ENCODE data around the gene FNDC3B.
"Not testable (repeated sequence)": the region's sequence is repeated elsewhere in the genome, so short reads cannot be mapped to it uniquely, and the experiment has no call there.

The FNDC3B gene

DNA sequence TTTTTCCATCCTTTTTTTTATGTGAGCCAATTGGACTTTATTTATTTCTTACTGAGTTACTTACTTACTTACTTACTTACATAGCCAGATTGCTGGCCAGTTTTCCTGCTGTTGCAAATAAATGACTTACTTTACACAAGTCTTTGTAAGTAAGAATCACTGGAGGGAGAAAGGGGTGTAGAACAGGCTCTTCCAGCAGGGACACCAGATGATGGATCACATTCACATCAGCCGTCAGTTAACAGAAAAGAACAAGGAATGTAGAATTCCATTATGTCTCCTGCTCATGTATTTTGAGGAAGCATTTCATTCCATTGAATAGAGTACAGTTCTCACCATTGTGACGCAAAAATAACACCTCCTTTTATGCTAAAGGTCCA is 188.6 kb downstream of the FNDC3B start:
- no peak overlapping the region for H3K4me3 ChIP-seq (ENCODE audit: low read depth, low read length)

DNA sequence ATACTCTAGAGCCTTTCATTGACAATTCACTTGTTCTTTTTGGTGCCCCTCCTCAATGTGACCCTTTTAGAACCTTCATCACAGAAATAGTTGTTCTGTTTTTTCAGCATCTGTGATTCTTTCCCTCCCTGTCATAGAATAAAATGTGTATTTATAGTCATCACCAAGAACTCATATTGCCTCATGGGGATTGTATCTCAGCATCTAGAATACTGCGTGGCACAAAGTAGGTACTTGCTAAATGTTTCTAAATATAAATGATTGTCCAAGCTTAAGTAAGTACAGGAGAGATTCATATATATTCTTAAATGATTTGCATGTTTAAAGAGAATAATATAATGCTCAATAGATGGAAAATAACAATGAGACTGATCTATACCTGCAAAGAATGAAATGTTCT is 190.1 kb downstream of the FNDC3B start:
- no peak overlapping the region for H3K4me3 ChIP-seq (ENCODE audit: low read depth, low read length)

- H3K4me3 ChIP-seq (ENCODE audit: low read depth, low read length): no peak overlapping the region
Observed at GRCh38 chr3:172231318-172231901, 192.0 kb downstream of the FNDC3B start.

DNA sequence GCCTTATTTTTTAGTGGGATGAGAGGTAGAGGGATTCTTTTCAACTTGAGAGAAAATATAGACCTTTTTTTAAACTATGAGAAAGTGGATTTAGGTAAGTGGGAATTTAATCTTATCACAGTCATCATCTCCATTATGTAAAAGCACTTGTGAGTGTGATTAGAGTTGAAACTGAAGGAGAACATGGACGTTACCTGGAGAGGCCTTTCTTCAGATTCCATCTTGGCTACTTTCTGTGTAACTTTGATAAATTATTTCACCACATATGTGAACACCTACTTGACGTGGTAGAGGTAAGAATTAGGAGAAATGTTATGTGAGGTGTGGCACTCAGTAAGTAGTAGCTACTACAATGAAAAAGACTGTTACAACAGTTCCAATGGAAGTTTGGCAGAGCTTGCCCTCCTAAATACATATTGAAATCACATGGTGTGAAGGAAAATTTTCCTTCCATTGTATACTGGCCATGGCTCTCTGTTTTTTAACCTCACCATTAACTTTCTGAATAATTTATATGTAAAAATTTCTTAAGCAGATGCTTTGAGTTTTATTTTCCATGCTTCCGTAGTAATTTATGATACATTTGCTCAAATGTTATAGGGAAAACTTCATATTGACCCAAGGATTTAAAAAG is 193.3 kb downstream of the FNDC3B start:
- no peak overlapping the region for H3K4me3 ChIP-seq (ENCODE audit: low read depth, low read length)

- no peak overlapping the region for H3K4me3 ChIP-seq (ENCODE audit: low read depth, low read length)
Observed at GRCh38 chr3:172233474-172234277, 194.3 kb downstream of the FNDC3B start.

DNA sequence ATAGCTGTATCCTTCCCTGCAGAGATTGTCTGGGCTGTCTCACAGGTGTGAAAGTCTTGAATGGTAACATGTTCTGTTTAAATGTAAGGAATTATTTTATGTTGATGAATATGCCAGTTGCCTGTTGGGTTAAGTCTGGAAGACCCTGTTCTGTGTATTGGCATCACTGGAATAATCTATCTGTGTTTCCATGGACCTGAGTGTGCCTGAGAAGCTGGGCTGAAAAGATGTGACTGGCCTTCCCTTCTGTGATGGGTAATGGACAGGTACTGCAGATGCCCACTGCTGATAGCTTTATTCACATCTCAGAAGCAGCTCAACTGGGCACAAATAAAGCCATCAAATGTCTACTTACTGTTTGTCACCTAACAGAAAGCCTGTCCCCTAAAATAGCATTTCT is 196.3 kb downstream of the FNDC3B start:
- no peak overlapping the region for H3K4me3 ChIP-seq (ENCODE audit: low read depth, low read length)

DNA sequence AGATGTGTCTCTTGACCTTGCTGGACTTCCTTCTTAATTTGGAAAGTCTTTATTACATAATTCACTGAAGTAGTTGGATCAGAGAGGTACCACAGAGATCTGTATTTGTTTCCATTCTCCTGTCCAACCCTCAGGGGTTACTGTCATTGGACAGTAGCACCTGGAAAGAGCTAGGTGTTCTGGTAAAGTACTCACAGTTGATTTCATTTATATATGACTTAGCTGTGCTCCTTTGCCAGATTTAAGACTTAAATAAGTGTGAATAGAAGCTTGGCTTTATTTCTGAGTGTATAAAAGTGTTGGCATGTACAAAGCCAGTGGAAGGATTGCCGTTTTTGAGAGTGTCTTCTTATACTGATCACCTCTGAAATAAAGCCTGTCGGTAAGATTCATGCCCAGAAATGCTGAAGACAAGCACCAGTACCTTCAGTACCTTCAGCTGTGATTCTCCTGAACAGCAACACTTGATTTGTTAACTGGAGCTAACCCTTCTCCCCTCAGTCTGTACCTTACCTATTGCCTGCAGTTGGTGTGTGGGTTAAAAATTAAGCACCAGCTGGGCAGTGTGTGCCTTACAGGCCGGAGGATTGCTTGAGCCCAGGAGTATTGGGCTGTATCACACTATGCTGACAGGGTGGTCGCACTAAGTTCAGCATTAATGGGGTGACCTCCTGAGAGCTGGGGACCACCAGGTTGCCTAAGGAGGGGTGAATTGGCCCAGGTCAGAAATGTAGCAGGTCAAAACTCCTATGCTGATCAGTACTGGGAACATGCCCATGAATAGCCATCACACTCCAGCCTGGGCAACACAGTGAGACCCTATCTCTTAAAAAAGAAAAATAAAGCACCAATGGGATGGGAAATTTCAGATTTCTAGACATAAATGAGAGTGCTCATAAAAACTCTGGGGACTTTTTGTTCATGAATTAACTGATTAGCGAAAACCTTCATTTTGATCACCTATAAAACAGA is 197.7 kb downstream of the FNDC3B start:
- no peak overlapping the region for H3K4me3 ChIP-seq (ENCODE audit: low read depth, low read length)

DNA sequence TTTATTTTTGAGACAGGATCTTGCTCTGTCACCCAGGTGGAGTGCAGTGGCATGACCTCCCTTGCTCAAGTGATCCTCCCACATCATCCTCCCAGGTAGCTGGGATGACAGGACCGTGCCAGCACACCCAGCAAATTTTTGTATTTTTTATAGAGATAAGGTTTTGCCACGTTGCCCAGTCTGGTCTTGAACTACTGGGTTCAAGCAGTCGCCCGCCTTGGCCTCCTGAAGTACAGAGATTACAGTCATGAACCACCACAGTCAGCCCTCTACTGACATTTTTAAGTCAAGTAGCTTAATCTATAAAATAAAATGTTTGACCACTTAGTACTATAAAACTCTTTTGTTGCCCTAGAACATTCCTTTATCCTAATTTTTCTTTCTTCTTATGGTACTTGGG is 198.8 kb downstream of the FNDC3B start:
- H3K4me3 ChIP-seq (ENCODE audit: low read depth, low read length): no peak overlapping the region

- H3K4me3 ChIP-seq (ENCODE audit: low read depth, low read length): no peak overlapping the region
Observed at GRCh38 chr3:172239218-172239790, 199.9 kb downstream of the FNDC3B start.

GRCh38 chr3:172241405-172241804 is 202.0 kb downstream of the FNDC3B start:
- no peak overlapping the region for H3K4me3 ChIP-seq (ENCODE audit: low read depth, low read length)

DNA sequence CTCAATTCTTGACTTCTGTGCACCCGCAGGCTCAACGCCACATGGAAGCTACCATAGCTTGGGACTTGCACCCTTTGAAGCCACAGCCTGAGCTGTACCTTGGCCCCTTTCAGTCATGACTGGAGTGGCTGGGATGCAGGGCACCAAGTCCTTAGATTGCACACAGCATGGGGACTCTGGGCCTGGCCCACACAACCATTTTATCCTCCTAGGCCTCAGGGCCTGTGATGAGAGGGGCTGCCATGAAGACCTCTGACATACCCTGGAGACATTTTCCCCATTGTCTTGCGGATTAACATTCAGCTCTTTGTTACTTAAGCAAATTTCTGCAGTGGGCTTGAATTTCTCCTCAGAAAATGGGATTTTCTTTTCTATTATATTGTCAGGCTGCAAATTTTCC is 203.1 kb downstream of the FNDC3B start:
- not testable (repeated sequence) for H3K4me3 ChIP-seq (ENCODE audit: low read depth, low read length)

- H3K4me3 ChIP-seq (ENCODE audit: low read depth, low read length): not testable (repeated sequence)
Observed at GRCh38 chr3:172243376-172243775, 204.0 kb downstream of the FNDC3B start.

GRCh38 chr3:172244011-172244410 is 204.6 kb downstream of the FNDC3B start:
- no peak overlapping the region for H3K4me3 ChIP-seq (ENCODE audit: low read depth, low read length)

GRCh38 chr3:172245241-172245640 is 205.9 kb downstream of the FNDC3B start:
- H3K4me3 ChIP-seq (ENCODE audit: low read depth, low read length): no peak overlapping the region

- no peak overlapping the region for H3K4me3 ChIP-seq (ENCODE audit: low read depth, low read length)
Observed at GRCh38 chr3:172246107-172246844, 206.9 kb downstream of the FNDC3B start.

GRCh38 chr3:172247525-172248274 is 208.3 kb downstream of the FNDC3B start:
- no peak overlapping the region for H3K4me3 ChIP-seq (ENCODE audit: low read depth, low read length)

DNA sequence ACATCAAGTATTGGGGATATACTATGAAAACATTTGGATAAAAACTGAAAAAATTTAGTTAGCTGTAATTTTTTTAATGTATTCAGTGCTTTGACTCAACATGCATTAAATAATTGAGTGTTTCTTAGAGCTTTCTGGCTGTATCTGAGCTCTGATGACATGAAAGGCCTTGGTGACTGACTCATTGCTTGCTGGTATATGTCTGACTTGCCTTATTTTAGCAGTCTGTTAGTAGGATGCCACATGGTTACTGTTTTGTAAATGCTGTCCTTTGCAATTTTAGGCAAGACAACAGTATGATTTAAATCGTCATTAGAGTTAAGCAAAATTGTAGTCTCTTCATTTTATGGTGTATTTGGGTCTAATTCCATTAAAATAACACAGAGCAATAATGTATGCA is 209.7 kb downstream of the FNDC3B start:
- H3K4me3 ChIP-seq (ENCODE audit: low read depth, low read length): no peak overlapping the region

DNA sequence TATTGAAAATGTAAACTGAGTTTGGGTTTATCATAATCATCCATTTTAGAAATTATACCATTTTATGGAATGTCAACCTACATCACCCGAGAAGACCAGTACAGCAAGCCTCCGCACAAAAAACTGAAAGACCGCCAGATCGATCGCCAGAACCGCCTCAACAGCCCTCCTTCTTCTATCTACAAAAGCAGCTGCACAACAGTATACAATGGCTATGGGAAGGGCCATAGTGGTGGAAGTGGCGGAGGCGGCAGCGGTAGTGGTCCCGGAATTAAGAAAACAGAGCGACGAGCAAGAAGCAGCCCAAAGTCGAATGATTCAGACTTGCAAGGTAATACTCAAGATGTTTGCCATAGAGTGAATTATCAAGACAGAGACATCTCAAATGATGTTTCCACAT is 211.8 kb downstream of the FNDC3B start:
- H3K4me3 ChIP-seq (ENCODE audit: low read depth, low read length): no peak overlapping the region

GRCh38 chr3:172253200-172253599 is 213.8 kb downstream of the FNDC3B start:
- H3K4me3 ChIP-seq (ENCODE audit: low read depth, low read length): no peak overlapping the region

Measured in iPS-11a (cell line).